22Rv1 (cell line): Measurements from ENCODE around the gene SAT1.

ENCODE experiments used
- H3K27ac ChIP-seq: fragments of 450-650 bp; 2 replicates; pipeline ENCODE4 v1.5.1; 2017
- ZFX ChIP-seq: fragments of 450-650 bp; IDR thresholded peaks from 2 replicates; pipeline ENCODE4 v1.6.1; 2017; ENCODE audit warnings: antibody characterized with exemption, borderline replicate concordance
- TF ChIP-seq, protein P1 (sequence below): fragments of 450-650 bp; IDR thresholded peaks from 2 replicates; pipeline ENCODE4 v1.5.1; 2017; ENCODE audit warnings: mild to moderate bottlenecking

The SAT1 gene

GRCh38 chrX:23821847-23822246 lies 38.9 kb downstream of the SAT1 start:
- TF ChIP-seq ZFX: no peak
- TF ChIP-seq, protein P1, sequence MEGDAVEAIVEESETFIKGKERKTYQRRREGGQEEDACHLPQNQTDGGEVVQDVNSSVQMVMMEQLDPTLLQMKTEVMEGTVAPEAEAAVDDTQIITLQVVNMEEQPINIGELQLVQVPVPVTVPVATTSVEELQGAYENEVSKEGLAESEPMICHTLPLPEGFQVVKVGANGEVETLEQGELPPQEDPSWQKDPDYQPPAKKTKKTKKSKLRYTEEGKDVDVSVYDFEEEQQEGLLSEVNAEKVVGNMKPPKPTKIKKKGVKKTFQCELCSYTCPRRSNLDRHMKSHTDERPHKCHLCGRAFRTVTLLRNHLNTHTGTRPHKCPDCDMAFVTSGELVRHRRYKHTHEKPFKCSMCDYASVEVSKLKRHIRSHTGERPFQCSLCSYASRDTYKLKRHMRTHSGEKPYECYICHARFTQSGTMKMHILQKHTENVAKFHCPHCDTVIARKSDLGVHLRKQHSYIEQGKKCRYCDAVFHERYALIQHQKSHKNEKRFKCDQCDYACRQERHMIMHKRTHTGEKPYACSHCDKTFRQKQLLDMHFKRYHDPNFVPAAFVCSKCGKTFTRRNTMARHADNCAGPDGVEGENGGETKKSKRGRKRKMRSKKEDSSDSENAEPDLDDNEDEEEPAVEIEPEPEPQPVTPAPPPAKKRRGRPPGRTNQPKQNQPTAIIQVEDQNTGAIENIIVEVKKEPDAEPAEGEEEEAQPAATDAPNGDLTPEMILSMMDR: no peak
- peak overlapping the region; percentile 53 for H3K27ac ChIP-seq

DNA sequence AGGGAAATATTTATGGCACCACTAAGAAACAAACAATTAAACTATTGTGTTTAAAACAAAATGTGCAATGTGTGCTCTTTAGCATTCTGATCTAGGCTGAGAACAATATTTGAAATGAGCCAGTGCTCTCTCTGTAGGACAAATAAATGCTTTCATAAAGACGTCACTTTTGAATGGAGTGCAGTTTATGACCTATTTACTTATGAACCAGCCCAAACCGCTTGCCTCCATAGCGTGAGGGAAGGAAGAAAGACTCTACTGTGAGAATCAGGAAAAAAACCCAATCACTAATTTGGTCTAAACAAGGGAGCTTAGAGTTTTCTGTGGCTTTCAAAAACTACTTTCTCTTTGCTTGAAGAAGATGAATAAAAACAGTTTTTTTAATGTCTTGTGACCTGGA lies 39.4 kb downstream of the SAT1 start:
- TF ChIP-seq, protein P1: no peak
- no peak for TF ChIP-seq ZFX
- H3K27ac ChIP-seq: peak overlapping the region; percentile 53

DNA sequence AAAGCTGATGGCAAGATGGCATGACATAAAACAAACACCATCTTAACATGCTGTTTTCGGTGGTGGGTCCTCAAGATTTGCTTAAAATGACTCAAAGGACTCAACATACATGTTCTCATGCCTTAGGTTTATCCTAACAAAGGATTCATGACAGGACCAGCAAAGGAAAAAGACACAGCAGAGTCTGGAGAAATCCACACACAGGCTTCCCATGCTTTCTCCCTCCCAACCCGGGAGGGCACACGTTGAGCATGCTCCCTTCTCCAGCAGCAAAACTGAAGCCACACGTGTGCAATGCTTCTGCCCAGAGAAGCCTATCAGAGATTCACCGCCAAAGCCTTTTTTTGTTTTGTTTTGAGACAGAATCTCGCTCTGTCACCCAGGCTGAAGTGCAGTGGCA lies 39.9 kb downstream of the SAT1 start:
- peak overlapping the region; percentile 53 for H3K27ac ChIP-seq
- TF ChIP-seq, protein P1: no peak

DNA sequence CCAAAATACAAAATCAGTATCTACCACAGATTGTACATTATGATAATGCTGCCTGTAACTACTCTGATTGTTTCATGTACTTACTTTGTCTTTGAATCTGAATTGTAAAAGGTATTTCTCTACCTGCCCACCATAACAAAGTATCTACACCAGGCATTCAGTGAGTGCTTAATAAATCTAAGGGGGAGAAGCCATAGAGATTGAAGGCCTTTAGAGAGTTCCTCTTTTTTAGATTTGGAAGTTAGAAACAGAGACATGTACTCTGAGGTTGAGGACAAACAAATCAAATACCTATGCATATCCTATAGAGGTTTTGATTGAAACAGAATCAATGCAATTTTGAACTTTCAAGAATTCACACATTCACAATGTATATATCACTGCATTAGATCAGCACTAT lies 42.7 kb downstream of the SAT1 start:
- TF ChIP-seq, protein P1: no peak
- no peak for TF ChIP-seq ZFX

GRCh38 chrX:23826216-23826615 lies 43.2 kb downstream of the SAT1 start:
- H3K27ac ChIP-seq: no peak overlapping the region
- TF ChIP-seq, protein P1: no peak
- no peak for TF ChIP-seq ZFX

More for the DNA sequence above, 42.7 kb downstream of the SAT1 start:
- no peak overlapping the region for H3K27ac ChIP-seq

GRCh38 chrX:23826653-23827052 lies 43.7 kb downstream of the SAT1 start:
- H3K27ac ChIP-seq: no peak overlapping the region
- no peak for TF ChIP-seq ZFX
- TF ChIP-seq, protein P1: no peak

GRCh38 chrX:23828881-23829280 lies 45.9 kb downstream of the SAT1 start:
- TF ChIP-seq, protein P1: no peak
- no peak for TF ChIP-seq ZFX
- H3K27ac ChIP-seq: no peak overlapping the region
